HL-60 (cell line): Measurements from ENCODE around the gene MFSD6.

Source experiments
- DNase-seq, 2 experiments: peaks; one replicate each; pipeline ENCODE4 v3.0.0-alpha.2; 2010 to 2020; ENCODE audit warnings: low read depth in 1 of 2, low spot score in 1 of 2
- H3K27ac ChIP-seq: fragments of 250-450 bp; sonication (Bioruptor Pico); replicated peaks from 2 replicates; pipeline ENCODE4 v1.5.1; 2020; ENCODE audit warnings: mild to moderate bottlenecking, moderate library complexity
- H3K27me3 ChIP-seq: fragments of 250-450 bp; sonication (Bioruptor Pico); 2 replicates; pipeline ENCODE4 v1.5.1; 2021; ENCODE audit warnings: mild to moderate bottlenecking, moderate library complexity; ENCODE audit not compliant: insufficient read depth, poor library complexity, severe bottlenecking
- H3K4me3 ChIP-seq: replicated peaks from 2 replicates; pipeline ENCODE4 v1.5.1; 2011; ENCODE audit warnings: mild to moderate bottlenecking, control low read depth, low read length; ENCODE audit not compliant: insufficient read depth
- GABPA ChIP-seq: IDR thresholded peaks from 2 replicates; pipeline ENCODE4 v1.6.1; 2012; ENCODE audit warnings: low read depth
- POLR2AphosphoS5 ChIP-seq: IDR thresholded peaks from 2 replicates; pipeline ENCODE4 v1.6.1; 2012; ENCODE audit warnings: low read depth
- REST ChIP-seq: IDR thresholded peaks from 2 replicates; pipeline ENCODE4 v1.6.1; 2012; ENCODE audit warnings: low read depth; ENCODE audit not compliant: insufficient replicate concordance
- SPI1 ChIP-seq: IDR thresholded peaks from 2 replicates; pipeline ENCODE4 v1.6.1; 2012; ENCODE audit warnings: low read depth, mild to moderate bottlenecking, borderline replicate concordance
- TF ChIP-seq, protein P1 (sequence below): IDR thresholded peaks from one replicate; pipeline ENCODE4 v1.5.1; 2011; ENCODE audit warnings: low read length, control low read depth, inconsistent platforms; ENCODE audit not compliant: insufficient read depth

The MFSD6 gene

GRCh38 chr2:190435031-190435670 lies 27.0 kb downstream of the MFSD6 start:
- peak; percentile 27 to 70 for DNase-seq
- TF ChIP-seq SPI1 = peak; percentile 94
- no peak for TF ChIP-seq REST
- no peak for TF ChIP-seq POLR2AphosphoS5
- no peak for TF ChIP-seq GABPA
- TF ChIP-seq, protein P1, sequence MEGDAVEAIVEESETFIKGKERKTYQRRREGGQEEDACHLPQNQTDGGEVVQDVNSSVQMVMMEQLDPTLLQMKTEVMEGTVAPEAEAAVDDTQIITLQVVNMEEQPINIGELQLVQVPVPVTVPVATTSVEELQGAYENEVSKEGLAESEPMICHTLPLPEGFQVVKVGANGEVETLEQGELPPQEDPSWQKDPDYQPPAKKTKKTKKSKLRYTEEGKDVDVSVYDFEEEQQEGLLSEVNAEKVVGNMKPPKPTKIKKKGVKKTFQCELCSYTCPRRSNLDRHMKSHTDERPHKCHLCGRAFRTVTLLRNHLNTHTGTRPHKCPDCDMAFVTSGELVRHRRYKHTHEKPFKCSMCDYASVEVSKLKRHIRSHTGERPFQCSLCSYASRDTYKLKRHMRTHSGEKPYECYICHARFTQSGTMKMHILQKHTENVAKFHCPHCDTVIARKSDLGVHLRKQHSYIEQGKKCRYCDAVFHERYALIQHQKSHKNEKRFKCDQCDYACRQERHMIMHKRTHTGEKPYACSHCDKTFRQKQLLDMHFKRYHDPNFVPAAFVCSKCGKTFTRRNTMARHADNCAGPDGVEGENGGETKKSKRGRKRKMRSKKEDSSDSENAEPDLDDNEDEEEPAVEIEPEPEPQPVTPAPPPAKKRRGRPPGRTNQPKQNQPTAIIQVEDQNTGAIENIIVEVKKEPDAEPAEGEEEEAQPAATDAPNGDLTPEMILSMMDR = no peak
- Histone ChIP-seq H3K27me3 (no peaks in the 10 kb centered on the region), H3K4me3 (no peak overlapping the region), H3K27ac (no peak overlapping the region)

- no peak for DNase-seq
- no peaks in the 10 kb centered on the region for H3K27me3 ChIP-seq
- no peak overlapping the region for H3K27ac ChIP-seq
- no peak overlapping the region for H3K4me3 ChIP-seq
- TF ChIP-seq POLR2AphosphoS5 (no peak), REST (no peak), GABPA (no peak), SPI1 (no peak)
- TF ChIP-seq, protein P1 = no peak
Measured at GRCh38 chr2:190436557-190436956, 28.4 kb downstream of the MFSD6 start.

DNA sequence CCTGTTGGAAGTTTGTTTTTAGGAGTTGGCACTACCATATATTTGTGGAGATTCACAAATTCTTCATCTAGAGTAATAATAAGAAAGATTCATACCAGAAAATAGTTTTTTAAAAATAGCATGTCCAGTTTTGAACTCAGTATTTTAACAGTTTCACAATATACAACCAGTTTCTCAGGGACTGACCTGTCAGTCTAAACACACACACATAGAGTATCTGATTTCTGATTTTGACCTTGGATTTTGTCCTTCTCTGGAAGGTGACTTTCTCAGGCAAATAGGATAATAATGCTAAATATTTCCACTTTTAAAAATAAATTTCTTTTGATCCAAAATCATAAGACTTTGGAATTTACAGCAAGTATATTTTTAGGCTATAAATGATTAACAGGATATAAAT lies 32.0 kb downstream of the MFSD6 start:
- no peak for DNase-seq
- no peak for TF ChIP-seq GABPA
- TF ChIP-seq REST = no peak
- TF ChIP-seq POLR2AphosphoS5 = no peak
- TF ChIP-seq, protein P1 = no peak
- TF ChIP-seq SPI1 = no peak
- Histone ChIP-seq H3K4me3 (no peak overlapping the region), H3K27ac (no peak overlapping the region), H3K27me3 (no peaks in the 10 kb centered on the region)
